Prostate gland (tissue), 2 donors: ENCODE measurements around the gene FAM222A. TPM values are rescaled to one million over a fixed set of nuclear protein-coding genes. Genes with fewer than 3 reads are reported as not detected.
A peak's percentile ranks its signal among the peaks of the same experiment; 100 is the strongest.

ENCODE experiments used
- DNase-seq: peaks from one replicate; pipeline ENCODE4 v3.0.0-alpha.2; 2019; ENCODE audit warnings: low spot score
- H3K27ac ChIP-seq, 2 donors: fragments of 200-600 bp; sonication (generic); 2 replicates each; pipeline ENCODE4 v1.5.1; 2017 to 2019
- H3K27me3 ChIP-seq: fragments of 200-600 bp; sonication (generic); replicated peaks from 2 replicates; pipeline ENCODE4 v1.5.1; 2019; ENCODE audit not compliant: insufficient read depth
- H3K36me3 ChIP-seq, 2 donors: fragments of 200-600 bp; sonication (generic); 1 replicate in 1 of 2; 2 replicates in 1 of 2; pipeline versions ENCODE4 v1.5.1 to v1.8.1; 2017 to 2019
- H3K4me1 ChIP-seq: fragments of 200-600 bp; sonication (generic); replicated peaks from 2 replicates; pipeline ENCODE4 v1.5.1; 2019
- H3K4me3 ChIP-seq, 2 donors: fragments of 200-600 bp; sonication (generic); 2 replicates each; pipeline ENCODE4 v1.5.1; 2017 to 2019
- H3K9me3 ChIP-seq: fragments of 200-600 bp; sonication (generic); 2 replicates; pipeline ENCODE4 v1.5.1; 2017
- POLR2A ChIP-seq: fragments of 450-650 bp; IDR thresholded peaks from one replicate; pipeline ENCODE4 v1.6.1; 2016; ENCODE audit warnings: antibody characterized with exemption, mild to moderate bottlenecking
- POLR2AphosphoS5 ChIP-seq: sonication (generic); formaldehyde crosslinking; IDR thresholded peaks from one replicate; pipeline ENCODE4 v1.6.1; 2017; ENCODE audit warnings: antibody characterized with exemption
- WGBS: methylation state at CpG from one replicate; pipeline ENCODE4 v1.1.5; 2018; 5-methylcytosine and 5-hydroxymethylcytosine counted together
- intact Hi-C: fragments of 100-400 bp; cut with DNase I; formaldehyde crosslinking; loops from one replicate; pipeline ENCODE4 v1.14.2; 2022
- total RNA-seq, 2 donors: library from RNA; depleted of rRNA; stranded (reverse); fragments of >200 nt; gene quantifications; one replicate each; pipeline ENCODE4 v1.1.0, GENCODE V29; 2016
- TF ChIP-seq, protein P1 (sequence below), 4 experiments: fragments of 200-600 bp in 2 of 4; fragments of 450-650 bp in 2 of 4; sonication (generic) in 2 of 4; IDR thresholded peaks; 1 replicate in 3 of 4; 2 replicates in 1 of 4; pipeline ENCODE4 v1.5.1; 2016 to 2019; ENCODE audit warnings: antibody characterized with exemption in 4 of 4, mild to moderate bottlenecking in 2 of 4, moderate library complexity in 2 of 4

FAM222A gene
- total RNA-seq, 2 donors from 2014 or later = 2.0 to 52.3 TPM

DNA sequence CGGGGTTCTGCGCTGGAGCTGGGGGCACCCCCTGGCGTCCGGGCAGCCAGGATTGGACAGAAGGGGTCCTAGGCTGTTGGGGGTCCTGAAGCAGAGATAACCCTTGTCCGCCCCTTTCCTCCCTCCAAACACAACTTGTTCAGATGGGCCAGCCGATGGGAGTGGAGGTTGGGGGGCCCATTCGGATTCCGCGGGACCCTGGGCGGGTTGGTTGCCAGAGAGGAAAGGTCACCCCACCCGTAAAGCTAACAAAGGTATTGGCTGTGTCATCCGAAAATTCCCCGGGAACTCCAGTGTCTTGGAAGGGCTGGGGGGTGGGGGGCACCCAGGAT, 1.3 kb downstream of the FAM222A start:
- Histone ChIP-seq H3K9me3 (no peaks in the 10 kb centered on the region), H3K27ac (peak overlapping the region in 1 of 2 donors; percentile 17), H3K36me3 (no peaks in the 10 kb centered on the region), H3K4me1 (peaks cover 10% of the 10 kb centered on the region), H3K4me3 (peak overlapping the region; percentile 48 to 50), H3K27me3 (no peaks in the 10 kb centered on the region)
- TF ChIP-seq POLR2A (no peak), POLR2AphosphoS5 (no peak)
- TF ChIP-seq, protein P1, sequence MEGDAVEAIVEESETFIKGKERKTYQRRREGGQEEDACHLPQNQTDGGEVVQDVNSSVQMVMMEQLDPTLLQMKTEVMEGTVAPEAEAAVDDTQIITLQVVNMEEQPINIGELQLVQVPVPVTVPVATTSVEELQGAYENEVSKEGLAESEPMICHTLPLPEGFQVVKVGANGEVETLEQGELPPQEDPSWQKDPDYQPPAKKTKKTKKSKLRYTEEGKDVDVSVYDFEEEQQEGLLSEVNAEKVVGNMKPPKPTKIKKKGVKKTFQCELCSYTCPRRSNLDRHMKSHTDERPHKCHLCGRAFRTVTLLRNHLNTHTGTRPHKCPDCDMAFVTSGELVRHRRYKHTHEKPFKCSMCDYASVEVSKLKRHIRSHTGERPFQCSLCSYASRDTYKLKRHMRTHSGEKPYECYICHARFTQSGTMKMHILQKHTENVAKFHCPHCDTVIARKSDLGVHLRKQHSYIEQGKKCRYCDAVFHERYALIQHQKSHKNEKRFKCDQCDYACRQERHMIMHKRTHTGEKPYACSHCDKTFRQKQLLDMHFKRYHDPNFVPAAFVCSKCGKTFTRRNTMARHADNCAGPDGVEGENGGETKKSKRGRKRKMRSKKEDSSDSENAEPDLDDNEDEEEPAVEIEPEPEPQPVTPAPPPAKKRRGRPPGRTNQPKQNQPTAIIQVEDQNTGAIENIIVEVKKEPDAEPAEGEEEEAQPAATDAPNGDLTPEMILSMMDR (IDR thresholded peaks at IDR 0.05) = no peak
- WGBS = 23% methylated on average over 13 of the region's 13 CpGs
- DNase-seq = no peak
- intact Hi-C loops = loop anchor here (5.0 to 10.0 kb wide), 2 partner anchors 62 to 120 kb away; no protein-coding TSS in a partner anchor

DNA sequence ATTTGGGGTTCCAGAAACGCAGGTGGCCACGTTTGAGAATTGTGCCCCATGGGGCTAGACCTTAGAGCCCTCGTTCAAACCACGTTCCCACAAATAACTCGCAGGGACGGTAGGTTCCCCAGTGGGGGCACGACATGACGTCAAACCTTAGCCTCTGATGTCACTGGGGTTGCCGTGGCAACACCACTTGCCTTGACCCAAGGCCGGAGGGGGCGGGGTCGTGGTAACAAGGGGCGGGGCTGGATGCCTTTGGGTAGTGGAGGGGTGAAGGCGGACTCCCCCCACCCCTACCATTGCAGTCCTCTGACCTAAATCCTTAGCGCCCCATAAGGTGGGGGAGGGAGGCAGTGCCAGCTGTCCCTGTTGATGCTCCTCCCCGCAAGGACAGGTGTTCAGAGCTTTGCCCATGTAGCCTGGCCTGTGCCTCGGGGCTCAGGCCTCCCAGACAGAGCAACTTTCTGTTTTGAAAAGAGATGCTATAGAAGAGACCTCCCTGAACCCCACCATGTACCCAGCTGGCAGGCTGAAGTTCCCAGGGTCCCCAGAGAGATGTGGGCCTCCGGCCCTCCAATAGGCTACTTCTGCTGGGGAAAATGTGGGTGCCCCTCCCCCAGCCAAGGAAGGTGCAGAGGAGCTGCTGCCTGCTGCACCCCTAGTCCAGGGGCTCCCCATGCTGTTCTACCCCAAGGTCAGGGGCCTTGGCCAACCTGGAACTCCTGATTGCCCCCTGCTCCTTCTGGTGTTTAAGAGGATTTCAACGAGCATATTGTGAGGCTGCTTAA, 1.9 kb downstream of the FAM222A start:
- 63% methylated on average over 18 of the region's 19 CpGs for WGBS
- Histone ChIP-seq H3K27me3 (no peaks in the 10 kb centered on the region), H3K4me3 (no peak overlapping the region), H3K9me3 (no peaks in the 10 kb centered on the region), H3K4me1 (peaks cover 10% of the 10 kb centered on the region), H3K27ac (peak overlapping the region in 1 of 2 donors; percentile 23), H3K36me3 (no peaks in the 10 kb centered on the region)
- no peak for DNase-seq
- TF ChIP-seq POLR2AphosphoS5 (no peak), POLR2A (no peak)
- TF ChIP-seq, protein P1 (IDR thresholded peaks at IDR 0.05) = no peak
- intact Hi-C loops = loop anchor here (5.0 to 10.0 kb wide), 2 partner anchors 62 to 121 kb away; no protein-coding TSS in a partner anchor

- intact Hi-C loops = loop anchor here (5.0 to 10.0 kb wide), 2 partner anchors 61 to 121 kb away; no protein-coding TSS in a partner anchor
- no peaks in the 10 kb centered on the region for H3K36me3 ChIP-seq
- peak overlapping the region; percentile 23 to 36 for H3K27ac ChIP-seq
- no peak overlapping the region for H3K4me3 ChIP-seq
- H3K27me3 ChIP-seq = no peaks in the 10 kb centered on the region
- peaks cover 10% of the 10 kb centered on the region for H3K4me1 ChIP-seq
- WGBS = 69% methylated on average over 9 of the region's 9 CpGs
- no peak for DNase-seq
- H3K9me3 ChIP-seq = no peaks in the 10 kb centered on the region
- no peak for TF ChIP-seq POLR2AphosphoS5
- TF ChIP-seq POLR2A = no peak
- TF ChIP-seq, protein P1 (IDR thresholded peaks at IDR 0.05) = no peak
These were observed 2.5 kb downstream of the FAM222A start for GRCh38 chr12:109716092-109716479.

- H3K27ac ChIP-seq = peak overlapping the region; percentile 23 to 36
- intact Hi-C loops = loop anchor here (5.0 to 10.0 kb wide), 2 partner anchors 61 to 122 kb away; no protein-coding TSS in a partner anchor
- H3K9me3 ChIP-seq = no peaks in the 10 kb centered on the region
- 56% methylated on average over 19 of the region's 19 CpGs for WGBS
- TF ChIP-seq POLR2AphosphoS5 (peak; percentile 41), POLR2A (no peak)
- TF ChIP-seq, protein P1 (IDR thresholded peaks at IDR 0.05) = no peak
- peak; percentile 30 for DNase-seq
- peaks cover 10% of the 10 kb centered on the region for H3K4me1 ChIP-seq
- H3K4me3 ChIP-seq = no peak overlapping the region
- H3K36me3 ChIP-seq = no peaks in the 10 kb centered on the region
- H3K27me3 ChIP-seq = no peaks in the 10 kb centered on the region
These were observed 3.1 kb downstream of the FAM222A start for GRCh38 chr12:109716512-109717389.
